ENCODE results near the gene DACH1. TPM values are rescaled to one million over a fixed set of nuclear protein-coding genes. Genes with fewer than 3 reads are reported as not detected.

DACH1 gene
- total RNA-seq, 4 donors from 2014 or later: 0.08 to 2.3 (median 0.71) TPM

DNA sequence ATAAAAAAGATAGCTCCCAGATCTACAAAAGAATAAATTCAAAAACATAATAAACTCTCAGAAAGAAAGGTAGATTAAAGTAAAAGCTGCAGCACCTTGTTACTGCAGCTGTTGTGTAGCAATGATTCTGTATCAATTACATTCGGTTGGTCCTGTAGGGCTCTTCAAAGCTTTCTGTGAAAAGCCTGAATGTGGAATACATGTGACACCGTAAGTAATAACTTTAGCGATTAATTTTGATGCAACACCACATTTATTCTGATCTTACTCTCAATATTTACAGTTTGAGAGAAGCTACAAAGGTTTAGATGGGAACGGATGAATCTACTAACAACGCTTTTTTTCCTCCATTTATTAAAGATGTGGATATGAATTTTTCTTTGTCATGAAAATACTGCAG, 279.2 kb downstream of the DACH1 start:
- no peaks in the 10 kb centered on the region for H3K27me3 ChIP-seq
- WGBS, 2 donors: 61 to 68% methylated on average over 5 of the region's 5 CpGs
- DNase-seq: no peak
- H3K4me3 ChIP-seq: no peak overlapping the region
- H3K27ac ChIP-seq: no peak overlapping the region
- no peaks in the 10 kb centered on the region for H3K36me3 ChIP-seq
- TF ChIP-seq, protein P1, sequence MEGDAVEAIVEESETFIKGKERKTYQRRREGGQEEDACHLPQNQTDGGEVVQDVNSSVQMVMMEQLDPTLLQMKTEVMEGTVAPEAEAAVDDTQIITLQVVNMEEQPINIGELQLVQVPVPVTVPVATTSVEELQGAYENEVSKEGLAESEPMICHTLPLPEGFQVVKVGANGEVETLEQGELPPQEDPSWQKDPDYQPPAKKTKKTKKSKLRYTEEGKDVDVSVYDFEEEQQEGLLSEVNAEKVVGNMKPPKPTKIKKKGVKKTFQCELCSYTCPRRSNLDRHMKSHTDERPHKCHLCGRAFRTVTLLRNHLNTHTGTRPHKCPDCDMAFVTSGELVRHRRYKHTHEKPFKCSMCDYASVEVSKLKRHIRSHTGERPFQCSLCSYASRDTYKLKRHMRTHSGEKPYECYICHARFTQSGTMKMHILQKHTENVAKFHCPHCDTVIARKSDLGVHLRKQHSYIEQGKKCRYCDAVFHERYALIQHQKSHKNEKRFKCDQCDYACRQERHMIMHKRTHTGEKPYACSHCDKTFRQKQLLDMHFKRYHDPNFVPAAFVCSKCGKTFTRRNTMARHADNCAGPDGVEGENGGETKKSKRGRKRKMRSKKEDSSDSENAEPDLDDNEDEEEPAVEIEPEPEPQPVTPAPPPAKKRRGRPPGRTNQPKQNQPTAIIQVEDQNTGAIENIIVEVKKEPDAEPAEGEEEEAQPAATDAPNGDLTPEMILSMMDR (IDR thresholded peaks at IDR 0.05): no peak
- no peak for TF ChIP-seq POLR2A (IDR thresholded peaks at IDR 0.05)
- no peaks in the 10 kb centered on the region for H3K4me1 ChIP-seq
- H3K9me3 ChIP-seq: no peaks in the 10 kb centered on the region
- intact Hi-C loops (cut with DNase I): no loop called here

DNA sequence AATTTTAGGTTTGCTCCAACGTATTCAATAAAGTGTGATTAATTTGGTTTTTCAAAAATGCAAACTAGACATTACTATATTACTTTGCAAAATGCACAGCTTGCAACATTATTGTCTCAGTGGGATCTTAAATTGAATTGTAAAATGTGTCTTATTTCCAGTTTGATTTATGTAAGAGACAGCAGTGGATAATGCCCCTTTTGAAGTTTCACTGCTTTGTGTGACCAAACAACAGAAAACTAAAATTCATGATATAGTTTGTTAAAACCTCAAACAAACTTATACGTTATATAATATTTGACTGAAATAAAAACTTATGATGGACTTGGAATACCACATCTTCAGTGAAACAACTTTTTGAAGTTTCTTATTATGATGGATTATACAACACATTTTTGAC, 279.8 kb downstream of the DACH1 start:
- 72 to 76% methylated on average over 2 of the region's 2 CpGs for WGBS, 2 donors
- Histone ChIP-seq H3K27me3 (no peaks in the 10 kb centered on the region), H3K9me3 (no peaks in the 10 kb centered on the region), H3K4me1 (no peaks in the 10 kb centered on the region), H3K4me3 (no peak overlapping the region), H3K27ac (no peak overlapping the region), H3K36me3 (no peaks in the 10 kb centered on the region)
- DNase-seq: no peak
- intact Hi-C loops (cut with DNase I): no loop called here
- TF ChIP-seq POLR2A (IDR thresholded peaks at IDR 0.05): no peak
- TF ChIP-seq, protein P1 (IDR thresholded peaks at IDR 0.05): no peak

DNA sequence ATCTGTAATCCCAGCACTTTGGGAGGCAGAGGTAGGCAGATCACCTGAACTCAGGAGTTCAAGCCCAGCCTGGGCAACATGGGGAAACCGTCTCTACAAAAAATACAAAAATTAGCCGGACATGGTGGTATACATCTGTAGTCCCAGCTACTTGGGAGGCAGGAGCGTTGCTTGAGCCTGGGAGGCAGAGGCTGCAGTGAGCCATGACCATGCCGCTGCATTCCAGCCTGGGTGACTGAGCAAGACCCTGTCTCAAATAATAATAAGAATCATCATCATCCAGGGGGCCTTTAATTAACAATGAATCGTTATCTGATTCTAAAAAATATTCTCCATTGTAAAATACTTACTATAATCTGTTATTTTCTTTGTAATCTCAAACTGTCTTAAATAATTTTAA, 283.4 kb downstream of the DACH1 start:
- Histone ChIP-seq H3K4me3 (no peak overlapping the region), H3K4me1 (no peaks in the 10 kb centered on the region), H3K9me3 (no peaks in the 10 kb centered on the region), H3K27me3 (no peaks in the 10 kb centered on the region), H3K36me3 (no peaks in the 10 kb centered on the region), H3K27ac (no peak overlapping the region)
- WGBS, 2 donors: 71 to 74% methylated on average over 5 of the region's 5 CpGs
- DNase-seq: no peak
- no peak for TF ChIP-seq POLR2A (IDR thresholded peaks at IDR 0.05)
- TF ChIP-seq, protein P1 (IDR thresholded peaks at IDR 0.05): no peak
- intact Hi-C loops (cut with DNase I): no loop called here

DNA sequence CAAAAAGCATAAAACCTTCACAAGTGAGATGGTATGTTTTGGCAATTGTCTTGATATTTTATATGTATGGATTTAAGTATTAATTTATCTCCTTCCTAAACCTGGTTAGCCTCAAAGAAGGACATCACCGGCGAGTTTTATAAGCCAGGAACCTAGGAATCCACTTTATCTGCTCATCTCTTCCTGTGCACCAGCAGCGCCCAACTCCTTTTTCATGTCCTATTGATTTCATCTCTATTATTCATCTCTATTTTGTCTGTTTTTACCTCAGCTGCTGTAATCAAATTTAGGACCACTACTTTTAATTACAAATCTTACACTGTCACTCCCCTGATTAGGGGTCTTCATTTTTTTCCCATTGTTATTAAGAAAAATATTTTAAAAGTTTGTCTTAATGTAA, 286.4 kb downstream of the DACH1 start:
- TF ChIP-seq POLR2A (IDR thresholded peaks at IDR 0.05): no peak
- TF ChIP-seq, protein P1 (IDR thresholded peaks at IDR 0.05): no peak
- intact Hi-C loops (cut with DNase I): no loop called here
- no peaks in the 10 kb centered on the region for H3K27me3 ChIP-seq
- no peak overlapping the region for H3K27ac ChIP-seq
- H3K9me3 ChIP-seq: no peaks in the 10 kb centered on the region
- H3K4me1 ChIP-seq: no peaks in the 10 kb centered on the region
- H3K4me3 ChIP-seq: no peak overlapping the region
- H3K36me3 ChIP-seq: no peaks in the 10 kb centered on the region
- WGBS, 2 donors: 72 to 76% methylated on average over 3 of the region's 3 CpGs
- no peak for DNase-seq

DNA sequence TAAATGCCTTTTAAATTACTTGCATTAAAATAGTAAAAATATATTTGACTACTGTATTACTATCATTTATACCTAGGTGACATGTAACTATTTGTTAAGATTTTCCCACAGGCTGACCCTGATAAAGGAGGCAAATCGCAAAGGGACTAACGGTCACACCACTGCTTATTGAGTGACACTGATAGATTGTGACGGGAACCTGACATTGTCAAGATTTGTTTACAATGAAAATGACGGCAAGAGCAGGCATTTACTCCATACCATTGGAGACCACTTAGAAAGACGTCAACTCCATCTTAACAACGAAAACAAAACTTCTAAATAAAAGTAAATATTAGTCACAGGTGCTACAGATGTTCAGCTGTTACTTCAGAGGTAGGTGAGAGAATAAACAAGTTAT, 289.0 kb downstream of the DACH1 start:
- no peaks in the 10 kb centered on the region for H3K36me3 ChIP-seq
- WGBS, 2 donors: 53 to 65% methylated on average over 6 of the region's 6 CpGs

More for the DNA sequence above, 289.0 kb downstream of the DACH1 start:
- Histone ChIP-seq H3K4me1 (no peaks in the 10 kb centered on the region), H3K4me3 (no peak overlapping the region), H3K27me3 (no peaks in the 10 kb centered on the region), H3K9me3 (no peaks in the 10 kb centered on the region), H3K27ac (no peak overlapping the region)
- DNase-seq: no peak
- intact Hi-C loops (cut with DNase I): no loop called here
- TF ChIP-seq, protein P1 (IDR thresholded peaks at IDR 0.05): no peak
- TF ChIP-seq POLR2A (IDR thresholded peaks at IDR 0.05): no peak

Measured in esophagus squamous epithelium (tissue), 5 donors.